ENCODE data around the gene SLC6A8.
"Not testable (repeated sequence)": the region's sequence is repeated elsewhere in the genome, so short reads cannot be mapped to it uniquely, and the experiment has no call there.

The SLC6A8 gene

DNA sequence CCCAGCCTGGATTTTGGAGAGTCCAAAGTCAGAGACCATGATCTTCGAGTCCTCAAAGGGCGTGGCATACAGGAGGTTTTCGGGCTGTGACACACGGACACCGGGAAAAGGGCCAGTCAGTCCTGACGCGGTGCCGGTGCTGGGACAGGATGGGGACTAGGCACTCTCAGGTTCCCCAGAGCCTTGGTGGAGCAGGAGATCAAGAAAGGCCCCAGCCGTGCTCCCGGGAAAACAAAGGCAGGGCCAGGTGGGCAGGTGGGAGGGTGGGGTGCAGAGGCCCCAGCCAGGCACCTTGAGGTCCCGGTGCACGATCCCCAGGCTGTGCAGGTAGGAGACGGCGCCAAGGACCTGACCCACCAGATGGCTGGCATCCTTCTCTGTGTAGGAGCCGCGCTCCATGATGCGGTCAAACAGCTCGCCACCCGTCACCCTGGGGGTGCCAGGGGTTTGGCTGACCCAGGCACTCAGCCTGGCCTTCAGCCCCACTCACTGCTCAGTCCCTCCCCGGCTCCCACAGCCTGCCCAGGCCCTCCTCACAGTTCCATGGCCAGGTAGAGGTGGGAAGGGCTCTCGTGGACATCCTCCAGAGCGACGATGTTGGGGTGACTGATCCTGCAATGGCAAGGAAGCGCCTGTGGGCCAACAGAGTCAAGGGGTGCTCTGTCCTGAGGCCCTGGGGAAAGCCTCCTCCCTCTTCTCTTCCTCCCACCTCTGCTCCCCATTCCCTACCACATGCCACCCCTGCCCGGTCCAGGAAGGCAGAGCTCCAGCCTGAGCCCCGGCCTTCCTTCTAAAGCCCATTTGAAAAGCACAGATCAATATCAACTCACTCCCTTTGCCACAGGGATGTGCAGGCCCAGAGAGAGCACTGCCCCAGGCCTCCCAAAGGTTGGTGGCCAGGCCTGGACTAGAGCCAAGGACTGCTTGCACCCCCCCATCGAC lies 15.9 kb upstream of the SLC6A8 start:
- DNase-seq (ENCODE audit: low read depth in 2 of 2), result no peak

DNA sequence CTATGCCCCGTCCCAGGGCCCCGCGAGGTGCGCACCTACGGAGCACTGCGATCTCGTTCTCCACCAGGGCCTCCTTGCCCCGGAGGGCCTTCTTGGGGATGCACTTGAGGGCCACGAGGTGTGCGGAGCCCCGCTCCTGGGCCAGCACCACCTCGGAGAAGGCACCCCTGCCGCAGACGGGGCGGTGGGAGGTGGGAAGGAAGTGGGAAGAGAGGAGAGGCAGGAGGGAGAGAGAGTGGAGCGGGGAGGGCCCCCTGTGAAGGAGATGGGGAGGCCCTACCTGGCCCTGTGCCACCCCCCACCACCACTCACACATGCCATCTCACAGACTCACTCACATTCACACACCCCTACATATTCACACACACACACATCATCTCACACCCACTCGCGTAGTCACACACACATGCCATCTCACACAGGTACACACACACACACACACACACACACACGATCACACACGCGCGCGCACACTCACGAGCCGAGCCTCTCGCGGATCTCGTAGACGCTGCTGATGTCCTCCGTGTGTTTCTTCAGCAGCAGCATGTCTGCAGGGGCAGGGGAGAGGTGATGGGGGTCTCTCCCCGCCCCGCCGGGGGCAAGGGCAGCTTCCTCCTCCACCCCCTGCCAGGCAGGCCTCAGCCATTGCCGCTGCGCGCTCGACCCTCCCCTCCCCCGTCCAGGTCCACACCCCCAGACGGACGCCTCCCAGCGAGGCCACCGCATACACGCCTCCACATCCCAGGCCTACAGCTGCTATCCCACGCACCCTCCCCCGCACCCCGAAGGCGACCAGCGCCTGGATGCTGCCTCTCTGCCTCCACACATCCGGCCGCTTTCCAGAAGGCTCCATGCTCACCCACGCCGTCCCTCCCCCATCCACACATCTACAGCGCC lies 14.9 kb upstream of the SLC6A8 start:
- no peak for DNase-seq (ENCODE audit: low read depth in 2 of 2)

DNA sequence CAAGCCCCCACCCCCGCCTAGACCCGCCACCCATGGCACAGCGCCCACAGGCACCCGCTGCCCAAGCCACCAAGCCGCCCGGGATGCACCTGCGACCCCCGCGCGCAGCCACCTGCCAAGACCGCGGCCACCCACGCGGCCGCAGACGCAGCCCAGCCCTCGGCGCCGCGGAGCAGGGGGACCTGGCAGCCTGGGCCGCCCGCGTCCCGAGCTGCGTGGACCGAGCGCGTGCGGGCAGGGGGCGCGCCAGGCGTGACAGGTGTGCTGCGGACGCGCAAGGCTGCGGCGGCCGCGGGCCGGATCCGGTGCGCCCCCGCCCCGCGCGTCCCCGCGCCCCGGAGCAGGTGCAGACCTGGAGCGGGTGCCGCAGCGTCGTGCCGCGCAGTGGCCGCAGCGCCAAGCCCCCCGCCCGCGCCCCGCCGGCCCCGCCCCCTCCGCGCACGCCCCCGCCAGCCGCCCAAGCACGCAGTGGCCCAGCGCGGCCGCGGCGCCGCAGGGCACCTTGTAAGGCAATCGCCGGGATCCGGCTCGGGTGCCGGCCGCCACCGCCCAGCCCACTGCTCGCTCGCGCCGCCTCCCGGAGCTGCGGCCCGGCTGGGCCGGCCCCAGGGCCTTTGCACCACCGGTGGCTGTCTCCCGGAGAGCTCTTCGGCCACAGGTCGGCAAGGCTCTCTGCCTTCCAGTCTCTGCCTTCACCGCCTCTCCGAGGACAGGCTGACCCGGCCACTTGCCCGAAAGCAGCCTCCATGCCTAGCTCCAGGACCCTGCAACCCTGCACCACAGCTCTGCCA lies 14.1 kb upstream of the SLC6A8 start, which contains the start of gene PNCK:
Gene PNCK (minus strand): TSS at position 386 of the 791 bp plus-strand sequence. CDS start 737 bp downstream, outside the sequence.
- no peak for DNase-seq (ENCODE audit: low read depth in 2 of 2)

DNA sequence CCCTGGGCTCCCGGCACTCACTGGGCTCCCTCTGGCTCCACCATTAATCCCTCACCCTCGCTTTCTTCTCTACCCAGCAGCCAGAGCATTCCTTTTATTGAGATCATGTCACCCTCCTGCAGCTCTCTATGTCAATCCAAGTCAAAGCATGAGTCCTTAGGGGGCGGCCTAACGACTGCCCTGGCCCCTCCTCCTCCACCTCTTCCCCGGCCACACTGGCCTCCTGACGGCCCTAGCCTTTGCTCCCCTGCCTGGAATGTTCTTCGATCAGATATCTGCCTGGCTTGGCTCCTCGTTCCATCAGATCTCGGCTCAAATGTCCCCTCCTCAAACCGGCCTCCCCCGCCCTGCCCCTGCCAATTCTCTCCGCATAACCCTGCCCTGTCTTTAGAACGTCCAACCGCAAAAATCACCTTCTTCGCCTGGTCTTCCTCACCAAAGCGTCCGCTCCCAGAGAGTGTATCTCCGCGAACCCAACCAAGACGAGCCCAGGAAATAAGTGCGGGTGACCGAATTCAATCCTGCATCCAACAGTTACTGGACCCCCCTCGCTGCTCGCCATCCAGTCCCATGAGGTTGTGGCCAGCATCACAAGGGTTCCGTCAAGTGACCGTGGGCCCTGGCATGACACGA lies 13.4 kb upstream of the SLC6A8 start:
- no peak for DNase-seq (ENCODE audit: low read depth in 2 of 2)

DNA sequence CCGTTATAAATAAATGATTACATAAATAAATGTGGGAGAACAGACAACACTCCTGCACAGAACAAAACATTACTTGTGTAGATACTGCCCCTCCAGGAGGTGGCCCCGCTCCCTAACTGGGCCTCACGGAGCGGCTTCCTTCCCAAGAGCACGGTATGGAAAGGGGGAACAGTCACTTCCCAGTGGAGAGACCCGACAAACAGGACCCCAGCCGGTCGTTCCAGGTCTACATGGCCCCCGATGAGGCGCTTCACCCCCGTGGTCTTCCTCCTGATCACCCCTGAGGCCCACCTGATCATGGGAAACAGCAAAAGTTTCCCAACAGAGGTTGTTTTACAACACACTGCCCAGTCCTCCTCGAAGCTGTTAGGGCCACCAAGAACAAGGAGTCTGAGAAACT lies 6.6 kb upstream of the SLC6A8 start:
- no peak for DNase-seq (ENCODE audit: low read depth in 2 of 2)

DNA sequence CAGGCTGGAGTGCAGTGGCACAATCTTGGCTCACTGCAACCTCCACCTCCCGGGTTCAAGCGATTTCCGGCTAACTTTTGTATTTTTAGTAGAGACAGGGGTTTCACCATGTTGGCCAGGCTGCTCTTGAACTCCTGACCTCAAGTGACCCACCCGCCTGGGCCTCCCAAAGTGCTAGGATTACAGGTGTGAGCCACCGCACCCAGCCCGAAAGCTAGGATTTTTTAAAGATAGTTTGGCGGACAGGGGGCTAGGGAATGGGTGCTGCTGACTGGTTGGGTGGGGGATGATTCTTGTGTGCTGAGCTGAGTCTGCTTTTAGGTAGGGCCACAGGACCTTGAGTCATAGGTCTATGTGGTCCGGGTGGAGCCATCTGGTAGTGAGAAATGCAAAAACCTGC lies 4.2 kb upstream of the SLC6A8 start:
- DNase-seq (ENCODE audit: low read depth in 2 of 2), result not testable (repeated sequence)

DNA sequence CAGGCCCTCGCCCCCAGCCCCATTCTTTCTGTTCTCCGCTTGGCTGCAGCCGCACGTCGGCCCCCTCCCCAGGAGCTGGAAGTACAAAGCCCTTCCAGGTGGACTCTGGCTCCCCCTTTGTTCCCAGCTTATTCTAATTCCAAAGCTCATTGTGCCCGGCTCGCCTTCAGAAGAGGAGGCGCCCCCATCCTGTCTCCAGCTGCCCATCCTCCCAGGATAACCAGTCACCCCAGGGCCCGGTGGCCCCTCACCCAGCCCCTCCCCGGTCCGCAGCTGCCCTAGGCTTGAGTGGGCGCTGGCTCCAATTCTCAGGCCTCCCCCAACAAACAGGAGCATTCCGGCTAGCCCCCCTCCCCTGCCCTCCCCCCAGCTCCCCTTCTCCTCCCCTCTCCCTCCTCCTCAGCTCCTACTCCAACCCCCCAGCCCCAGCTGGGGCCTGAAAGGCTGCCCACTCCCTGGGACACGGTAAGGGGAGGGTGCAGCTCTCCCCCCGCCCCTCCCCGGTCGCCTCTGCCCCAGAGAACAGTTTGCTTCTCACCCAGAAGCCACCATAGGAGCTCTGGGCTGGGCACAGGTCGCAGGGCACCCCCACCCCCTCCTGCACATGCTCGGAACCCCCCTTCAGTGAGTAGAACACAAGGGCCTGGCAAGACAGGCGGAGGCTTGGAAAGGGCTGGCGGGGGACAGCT lies 3.1 kb upstream of the SLC6A8 start:
- DNase-seq (ENCODE audit: low read depth in 2 of 2), result no peak

DNA sequence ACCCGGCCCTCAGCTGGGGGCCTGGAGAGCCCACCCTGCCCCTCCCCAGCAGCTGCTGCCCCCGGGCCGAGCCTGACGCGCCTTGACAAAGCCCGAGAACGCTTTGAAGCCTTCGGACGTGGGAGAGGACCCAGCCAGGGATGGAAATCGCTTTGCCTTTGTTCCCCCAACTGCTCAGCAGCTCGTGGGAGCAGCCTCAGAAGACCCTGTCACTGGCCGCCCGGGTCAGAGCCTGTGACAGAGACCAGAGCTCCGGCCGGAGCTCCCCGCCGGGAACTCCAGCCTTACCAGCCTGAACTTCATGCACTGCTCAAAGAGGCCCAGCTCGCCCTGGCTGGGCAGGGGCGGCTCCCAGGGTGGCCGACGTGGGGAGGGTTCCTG lies 2.6 kb upstream of the SLC6A8 start:
- no peak for DNase-seq (ENCODE audit: low read depth in 2 of 2)

DNA sequence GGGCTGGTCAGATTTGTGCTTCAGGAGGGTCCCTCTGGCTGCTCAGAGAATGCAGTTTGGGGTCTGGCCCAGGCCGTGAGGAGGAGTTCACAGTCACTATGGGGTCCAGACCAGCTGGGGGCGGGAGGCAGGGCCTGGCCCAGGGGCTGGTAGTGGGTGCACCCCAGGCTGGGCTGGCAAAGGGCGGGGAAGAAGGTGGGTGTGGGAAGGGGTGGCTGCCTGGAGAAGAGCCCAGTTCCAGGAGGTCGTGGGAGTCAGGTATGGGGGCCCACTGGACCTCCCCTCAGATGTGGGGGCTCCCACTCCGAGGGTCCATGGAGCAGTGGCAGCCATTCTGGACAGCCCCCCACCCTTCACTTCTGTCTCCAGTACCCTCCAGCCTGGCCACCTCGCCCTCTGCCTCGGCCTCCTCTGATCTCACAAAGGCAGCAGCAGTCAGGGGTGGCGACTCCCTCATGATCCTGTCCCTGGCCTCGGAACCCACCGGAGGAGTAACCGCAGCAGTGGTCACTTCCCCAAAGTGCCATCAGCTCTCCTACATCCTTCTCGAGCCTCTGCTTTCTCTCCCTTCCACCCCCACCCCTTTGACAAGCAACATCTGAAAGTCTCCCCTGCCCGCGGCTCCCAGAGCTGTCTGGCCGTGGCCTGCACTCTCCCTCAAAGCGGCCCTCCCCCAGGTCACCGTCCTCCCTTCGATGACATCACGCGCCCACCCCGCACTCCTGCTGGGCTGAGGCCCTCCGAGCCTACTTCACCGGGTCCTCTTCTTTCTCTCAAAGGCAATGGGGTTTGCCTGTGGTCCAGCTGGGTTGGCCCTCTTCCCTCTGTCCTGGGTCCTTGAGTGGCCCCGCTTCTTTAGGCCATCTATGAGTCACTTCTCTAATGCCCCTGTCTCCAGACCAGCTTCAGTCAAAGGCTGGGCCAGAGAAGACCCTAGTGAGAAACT lies 1.7 kb upstream of the SLC6A8 start:
- no peak for DNase-seq (ENCODE audit: low read depth in 2 of 2)

DNA sequence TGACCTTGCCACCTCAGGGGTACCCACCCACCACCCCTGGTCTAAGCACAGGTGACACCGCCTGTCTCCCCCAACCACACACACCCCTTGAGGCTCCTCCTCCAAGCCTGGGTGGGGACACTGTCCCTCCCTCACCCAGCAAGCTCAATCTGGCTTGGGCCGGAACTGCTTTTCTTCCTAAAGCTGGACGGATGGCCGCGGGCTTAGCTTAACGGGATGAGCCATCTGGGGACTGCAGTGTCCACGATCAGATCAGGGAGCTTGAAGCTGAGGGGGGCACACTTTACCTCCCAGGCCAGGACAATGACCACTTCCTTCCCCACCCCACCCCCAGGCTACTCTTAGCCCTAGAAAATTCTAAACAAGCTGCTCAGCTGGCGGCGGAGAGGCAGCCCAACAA lies 1.0 kb upstream of the SLC6A8 start:
- DNase-seq (ENCODE audit: low read depth in 2 of 2), result no peak

DNA sequence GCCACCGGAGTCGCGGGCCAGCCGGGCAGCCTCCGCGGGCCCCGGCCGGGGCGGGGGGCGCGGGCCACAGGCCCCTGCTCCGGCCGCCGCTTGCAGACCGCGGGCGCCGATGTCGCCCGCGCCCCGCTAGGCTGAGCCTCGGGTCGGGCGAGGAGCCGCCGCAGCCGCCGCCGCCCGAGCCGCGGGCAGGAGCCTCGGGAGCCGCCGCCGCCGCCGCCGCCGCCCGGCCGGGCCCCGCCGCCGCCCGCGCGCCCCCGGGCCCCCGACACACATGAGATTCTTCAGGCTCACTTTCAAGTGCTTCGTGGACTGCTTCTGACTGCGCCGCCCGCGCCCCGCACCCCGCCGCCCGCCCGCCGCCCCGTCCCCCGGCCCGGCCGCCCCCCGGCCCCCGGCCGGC lies 345 bp downstream of the SLC6A8 start:
- DNase-seq (ENCODE audit: low read depth in 2 of 2), result no peak

DNA sequence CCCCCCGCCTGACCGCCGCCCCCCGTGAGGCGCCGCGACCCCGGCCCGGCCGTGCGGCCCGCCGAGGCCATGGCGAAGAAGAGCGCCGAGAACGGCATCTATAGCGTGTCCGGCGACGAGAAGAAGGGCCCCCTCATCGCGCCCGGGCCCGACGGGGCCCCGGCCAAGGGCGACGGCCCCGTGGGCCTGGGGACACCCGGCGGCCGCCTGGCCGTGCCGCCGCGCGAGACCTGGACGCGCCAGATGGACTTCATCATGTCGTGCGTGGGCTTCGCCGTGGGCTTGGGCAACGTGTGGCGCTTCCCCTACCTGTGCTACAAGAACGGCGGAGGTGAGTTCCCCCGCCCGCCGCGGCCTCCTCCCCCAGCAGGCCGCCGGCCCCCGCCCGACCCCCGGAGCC lies 780 bp downstream of the SLC6A8 start:
- no peak for DNase-seq (ENCODE audit: low read depth in 2 of 2)

DNA sequence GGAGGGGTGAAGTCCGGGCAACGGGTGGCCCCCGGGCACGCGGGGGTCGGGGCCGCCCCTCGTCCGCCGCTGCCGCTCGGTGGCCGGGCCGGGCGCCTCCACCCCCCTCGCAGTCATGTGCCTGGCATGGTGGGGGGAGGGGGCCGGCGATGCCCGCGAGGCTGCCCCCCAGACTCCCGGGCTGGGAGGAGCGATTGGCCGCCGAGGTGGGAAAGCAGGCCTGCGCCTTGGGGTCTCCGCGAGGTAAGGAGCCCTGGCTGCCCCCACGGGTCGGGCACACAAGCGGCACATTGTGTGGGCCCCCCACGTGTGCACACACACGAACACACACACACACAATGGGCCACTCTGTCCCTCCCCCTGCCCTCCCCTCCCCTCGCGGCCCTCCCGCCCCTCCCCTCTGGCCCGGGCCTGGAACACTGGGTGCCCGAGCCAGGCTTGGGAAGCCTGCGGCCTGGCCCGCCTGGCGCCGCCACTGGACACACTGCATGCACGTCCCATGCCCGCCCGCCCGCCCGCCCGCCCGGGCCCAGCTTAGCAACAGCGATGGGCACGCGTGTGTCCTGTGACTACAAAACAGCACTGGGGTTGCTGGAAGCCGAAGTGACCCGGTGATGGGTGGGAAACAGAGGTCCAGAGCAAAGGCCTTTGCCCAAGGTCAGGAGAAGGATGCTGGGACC lies 1.3 kb downstream of the SLC6A8 start:
- DNase-seq (ENCODE audit: low read depth in 2 of 2), result no peak

DNA sequence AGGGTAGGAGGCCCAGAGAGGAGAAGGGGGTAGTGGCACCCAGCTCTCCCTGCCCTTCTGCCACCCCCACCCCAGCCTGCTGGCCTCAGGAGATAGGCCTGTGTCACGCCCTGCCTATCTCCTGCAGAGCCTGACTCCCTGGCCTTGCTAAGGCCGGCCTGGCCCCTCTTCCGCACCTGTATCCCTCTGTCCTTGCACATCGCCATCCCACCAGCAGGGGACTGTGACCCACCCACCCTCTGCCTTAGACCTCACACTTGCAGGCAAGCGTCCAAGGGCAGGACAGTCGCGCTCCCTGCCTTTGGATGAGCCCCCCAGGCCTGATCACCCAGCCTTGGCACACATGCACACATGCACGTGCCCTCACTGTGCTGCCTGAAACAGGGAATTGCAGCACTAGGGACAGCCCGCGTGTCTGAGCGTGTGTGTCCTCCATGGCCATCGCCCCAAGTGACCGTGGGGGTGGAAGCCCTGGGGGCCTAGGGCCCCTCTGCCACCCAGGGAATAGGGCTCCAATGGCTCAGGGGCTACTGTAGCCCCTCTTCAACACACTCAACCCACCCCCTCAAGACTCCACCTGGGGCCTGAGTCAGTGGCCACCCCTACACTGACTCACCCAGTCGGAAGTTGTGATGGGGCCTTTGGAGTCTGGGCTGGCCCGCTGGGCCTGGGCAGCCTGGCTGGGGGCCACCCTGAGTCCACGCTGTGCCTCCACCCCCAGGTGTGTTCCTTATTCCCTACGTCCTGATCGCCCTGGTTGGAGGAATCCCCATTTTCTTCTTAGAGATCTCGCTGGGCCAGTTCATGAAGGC lies 2.1 kb downstream of the SLC6A8 start:
- no peak for DNase-seq (ENCODE audit: low read depth in 2 of 2)

DNA sequence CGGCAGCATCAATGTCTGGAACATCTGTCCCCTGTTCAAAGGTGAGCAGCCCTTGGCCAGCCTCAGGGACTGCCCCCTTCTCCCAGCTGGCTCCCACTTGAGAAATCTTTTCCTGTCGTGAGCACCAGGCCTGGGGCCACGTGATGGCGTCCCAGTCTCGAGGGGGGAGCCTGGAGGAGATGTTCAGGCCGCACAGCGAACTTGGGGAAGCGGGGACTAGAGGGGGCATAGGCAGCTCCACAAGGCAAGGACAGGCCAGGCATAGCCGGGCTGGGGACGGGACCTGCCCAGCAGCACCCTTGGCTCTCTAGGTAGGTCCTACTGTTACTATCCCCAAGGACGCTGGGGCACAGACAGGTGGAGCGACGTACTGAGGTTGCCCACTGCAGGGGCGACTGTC lies 2.7 kb downstream of the SLC6A8 start:
- no peak for DNase-seq (ENCODE audit: low read depth in 2 of 2)

DNA sequence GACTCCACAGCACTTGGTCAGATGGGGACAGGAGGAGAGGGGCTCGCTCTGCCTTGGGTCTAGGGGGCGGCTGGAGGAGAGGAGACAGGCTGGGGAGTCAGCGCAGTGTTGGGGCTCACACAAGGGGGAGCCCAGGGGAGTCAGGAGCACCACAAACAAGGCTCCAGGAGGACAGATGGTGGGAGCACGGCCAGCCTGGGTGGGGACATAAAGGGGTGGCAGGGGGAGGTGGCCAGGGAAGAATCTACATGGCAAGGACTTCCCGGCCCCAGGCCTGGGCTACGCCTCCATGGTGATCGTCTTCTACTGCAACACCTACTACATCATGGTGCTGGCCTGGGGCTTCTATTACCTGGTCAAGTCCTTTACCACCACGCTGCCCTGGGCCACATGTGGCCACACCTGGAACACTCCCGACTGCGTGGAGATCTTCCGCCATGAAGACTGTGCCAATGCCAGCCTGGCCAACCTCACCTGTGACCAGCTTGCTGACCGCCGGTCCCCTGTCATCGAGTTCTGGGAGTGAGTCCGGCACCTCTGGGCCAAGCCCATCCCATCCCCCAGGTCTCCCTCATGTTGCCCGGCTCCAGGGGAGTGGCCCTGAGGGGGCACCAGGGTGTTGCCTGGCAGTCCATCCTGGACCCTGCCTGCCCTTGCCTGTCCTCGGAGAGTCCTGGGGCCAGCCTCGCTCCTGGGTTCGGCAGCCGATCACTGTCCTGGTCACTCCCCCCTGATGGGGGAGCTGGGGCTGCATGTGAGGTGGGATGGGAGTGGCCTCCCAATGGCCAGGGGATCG lies 3.5 kb downstream of the SLC6A8 start:
- DNase-seq (ENCODE audit: low read depth in 2 of 2), result not testable (repeated sequence)

DNA sequence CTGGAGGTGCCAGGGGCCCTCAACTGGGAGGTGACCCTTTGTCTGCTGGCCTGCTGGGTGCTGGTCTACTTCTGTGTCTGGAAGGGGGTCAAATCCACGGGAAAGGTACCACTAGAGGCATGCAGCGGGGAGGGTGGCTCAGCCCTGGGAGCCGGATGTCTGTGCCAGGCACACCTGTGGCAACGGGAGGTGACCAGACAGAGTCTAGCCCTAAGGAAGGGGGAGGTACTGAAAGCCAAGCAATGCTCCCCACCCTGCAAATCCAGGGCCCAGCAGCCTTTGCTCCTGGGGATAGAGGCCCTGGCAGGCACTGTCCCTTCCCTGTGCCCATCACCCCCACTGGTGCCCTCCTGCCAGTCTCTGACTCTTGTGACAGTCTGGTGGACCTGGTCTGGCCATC lies 4.3 kb downstream of the SLC6A8 start:
- no peak for DNase-seq (ENCODE audit: low read depth in 2 of 2)
